ENCODE results near the gene FOXI1.

- TF ChIP-seq, protein P1, sequence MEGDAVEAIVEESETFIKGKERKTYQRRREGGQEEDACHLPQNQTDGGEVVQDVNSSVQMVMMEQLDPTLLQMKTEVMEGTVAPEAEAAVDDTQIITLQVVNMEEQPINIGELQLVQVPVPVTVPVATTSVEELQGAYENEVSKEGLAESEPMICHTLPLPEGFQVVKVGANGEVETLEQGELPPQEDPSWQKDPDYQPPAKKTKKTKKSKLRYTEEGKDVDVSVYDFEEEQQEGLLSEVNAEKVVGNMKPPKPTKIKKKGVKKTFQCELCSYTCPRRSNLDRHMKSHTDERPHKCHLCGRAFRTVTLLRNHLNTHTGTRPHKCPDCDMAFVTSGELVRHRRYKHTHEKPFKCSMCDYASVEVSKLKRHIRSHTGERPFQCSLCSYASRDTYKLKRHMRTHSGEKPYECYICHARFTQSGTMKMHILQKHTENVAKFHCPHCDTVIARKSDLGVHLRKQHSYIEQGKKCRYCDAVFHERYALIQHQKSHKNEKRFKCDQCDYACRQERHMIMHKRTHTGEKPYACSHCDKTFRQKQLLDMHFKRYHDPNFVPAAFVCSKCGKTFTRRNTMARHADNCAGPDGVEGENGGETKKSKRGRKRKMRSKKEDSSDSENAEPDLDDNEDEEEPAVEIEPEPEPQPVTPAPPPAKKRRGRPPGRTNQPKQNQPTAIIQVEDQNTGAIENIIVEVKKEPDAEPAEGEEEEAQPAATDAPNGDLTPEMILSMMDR (IDR thresholded peaks at IDR 0.05), result no peak
- TF ChIP-seq POLR2A (IDR thresholded peaks at IDR 0.05), result no peak
These were observed 10.2 kb downstream of the FOXI1 start for GRCh38 chr5:170115925-170116324.

Data from body of pancreas (tissue), 4 donors.